Brain microvascular endothelial cell (primary cell): ENCODE data around the gene GJB3.
"Not testable (repeated sequence)": the region's sequence is repeated elsewhere in the genome, so short reads cannot be mapped to it uniquely, and the experiment has no call there.

Experiments used
- DNase-seq: peaks from one replicate; pipeline ENCODE4 v3.0.0-alpha.2; 2020
- H3K27ac ChIP-seq: fragments of 250-450 bp; sonication (Bioruptor Pico); 2 replicates; pipeline ENCODE4 v1.5.1; 2020; ENCODE audit warnings: mild to moderate bottlenecking, moderate library complexity
- H3K27me3 ChIP-seq: fragments of 250-450 bp; sonication (Bioruptor Pico); replicated peaks from 2 replicates; pipeline ENCODE4 v1.5.1; 2020; ENCODE audit warnings: mild to moderate bottlenecking
- H3K36me3 ChIP-seq: fragments of 250-450 bp; sonication (Bioruptor Pico); replicated peaks from 2 replicates; pipeline ENCODE4 v1.5.1; 2020; ENCODE audit warnings: mild to moderate bottlenecking
- H3K4me3 ChIP-seq: 2 replicates; pipeline ENCODE4 v1.5.1; 2011; ENCODE audit warnings: low read depth, mild to moderate bottlenecking, control low read depth, low read length, moderate library complexity
- in situ Hi-C: cut with HindIII; loops from 2 replicates; pipeline ENCODE4 v1.10.0; 2017; ENCODE audit warnings: low sequenced_read_pairs, low pct_ligation_motif_present
- TF ChIP-seq, protein P1 (sequence below): IDR thresholded peaks from 2 replicates; pipeline ENCODE4 v1.5.1; 2011; ENCODE audit warnings: low read depth, mild to moderate bottlenecking, moderate library complexity, low read length, control low read depth, inconsistent platforms; ENCODE audit errors: missing control alignments

Gene GJB3

GRCh38 chr1:34795916-34796315 is 14.9 kb downstream of the GJB3 start:
- Histone ChIP-seq H3K36me3 (no peaks in the 10 kb centered on the region), H3K4me3 (no peak overlapping the region), H3K27ac (no peak overlapping the region), H3K27me3 (peaks cover 16% of the 10 kb centered on the region)
- TF ChIP-seq, protein P1, sequence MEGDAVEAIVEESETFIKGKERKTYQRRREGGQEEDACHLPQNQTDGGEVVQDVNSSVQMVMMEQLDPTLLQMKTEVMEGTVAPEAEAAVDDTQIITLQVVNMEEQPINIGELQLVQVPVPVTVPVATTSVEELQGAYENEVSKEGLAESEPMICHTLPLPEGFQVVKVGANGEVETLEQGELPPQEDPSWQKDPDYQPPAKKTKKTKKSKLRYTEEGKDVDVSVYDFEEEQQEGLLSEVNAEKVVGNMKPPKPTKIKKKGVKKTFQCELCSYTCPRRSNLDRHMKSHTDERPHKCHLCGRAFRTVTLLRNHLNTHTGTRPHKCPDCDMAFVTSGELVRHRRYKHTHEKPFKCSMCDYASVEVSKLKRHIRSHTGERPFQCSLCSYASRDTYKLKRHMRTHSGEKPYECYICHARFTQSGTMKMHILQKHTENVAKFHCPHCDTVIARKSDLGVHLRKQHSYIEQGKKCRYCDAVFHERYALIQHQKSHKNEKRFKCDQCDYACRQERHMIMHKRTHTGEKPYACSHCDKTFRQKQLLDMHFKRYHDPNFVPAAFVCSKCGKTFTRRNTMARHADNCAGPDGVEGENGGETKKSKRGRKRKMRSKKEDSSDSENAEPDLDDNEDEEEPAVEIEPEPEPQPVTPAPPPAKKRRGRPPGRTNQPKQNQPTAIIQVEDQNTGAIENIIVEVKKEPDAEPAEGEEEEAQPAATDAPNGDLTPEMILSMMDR = no peak
- in situ Hi-C loops = no loop called here
- DNase-seq = no peak

- Histone ChIP-seq H3K27ac (no peak overlapping the region), H3K36me3 (no peaks in the 10 kb centered on the region), H3K27me3 (peaks cover 14% of the 10 kb centered on the region), H3K4me3 (no peak overlapping the region)
- in situ Hi-C loops = no loop called here
- TF ChIP-seq, protein P1 = no peak
- no peak for DNase-seq
These were observed 16.0 kb downstream of the GJB3 start for GRCh38 chr1:34796990-34797389.

GRCh38 chr1:34800214-34800613 is 19.2 kb downstream of the GJB3 start:
- TF ChIP-seq, protein P1 = no peak

GRCh38 chr1:34803770-34804169 is 22.8 kb downstream of the GJB3 start:
- no peaks in the 10 kb centered on the region for H3K27me3 ChIP-seq
- in situ Hi-C loops = no loop called here
- TF ChIP-seq, protein P1 = no peak
- H3K36me3 ChIP-seq = no peaks in the 10 kb centered on the region
- no peak overlapping the region for H3K27ac ChIP-seq
- no peak for DNase-seq
- H3K4me3 ChIP-seq = no peak overlapping the region

More at GRCh38 chr1:34800214-34800613, 19.2 kb downstream of the GJB3 start:
- no peak overlapping the region for H3K4me3 ChIP-seq
- H3K27ac ChIP-seq = no peak overlapping the region
- in situ Hi-C loops = no loop called here
- peak; percentile 38 for DNase-seq
- no peaks in the 10 kb centered on the region for H3K36me3 ChIP-seq
- H3K27me3 ChIP-seq = no peaks in the 10 kb centered on the region

DNA sequence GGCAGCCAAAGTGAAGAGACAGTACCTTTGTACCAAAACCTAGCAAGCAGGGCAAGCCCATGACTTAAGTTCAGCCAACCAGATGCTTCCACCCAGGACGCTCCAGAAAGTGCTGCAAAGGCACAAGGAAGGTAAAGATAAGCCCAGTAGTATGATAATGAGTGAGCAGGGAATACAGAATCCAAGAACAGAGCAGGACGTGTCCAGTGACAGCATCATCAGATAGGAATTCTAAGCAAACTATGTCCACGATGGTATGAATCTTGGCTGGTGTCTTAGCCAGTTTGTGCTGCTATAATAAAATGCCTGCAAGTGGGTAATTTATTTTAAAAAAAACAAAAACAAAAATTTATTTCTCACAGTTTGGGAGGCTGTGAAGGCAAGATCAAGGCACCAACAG is 25.4 kb downstream of the GJB3 start:
- TF ChIP-seq, protein P1 = no peak
- in situ Hi-C loops = no loop called here

GRCh38 chr1:34808051-34808810 is 27.2 kb downstream of the GJB3 start:
- in situ Hi-C loops = no loop called here
- H3K27me3 ChIP-seq = no peaks in the 10 kb centered on the region
- DNase-seq = no peak
- H3K4me3 ChIP-seq = no peak overlapping the region
- TF ChIP-seq, protein P1 = no peak
- no peaks in the 10 kb centered on the region for H3K36me3 ChIP-seq
- no peak overlapping the region for H3K27ac ChIP-seq

More for the DNA sequence above, 25.4 kb downstream of the GJB3 start:
- Histone ChIP-seq H3K4me3 (no peak overlapping the region), H3K27me3 (no peaks in the 10 kb centered on the region), H3K27ac (no peak overlapping the region), H3K36me3 (no peaks in the 10 kb centered on the region)
- DNase-seq = peak; percentile 20

DNA sequence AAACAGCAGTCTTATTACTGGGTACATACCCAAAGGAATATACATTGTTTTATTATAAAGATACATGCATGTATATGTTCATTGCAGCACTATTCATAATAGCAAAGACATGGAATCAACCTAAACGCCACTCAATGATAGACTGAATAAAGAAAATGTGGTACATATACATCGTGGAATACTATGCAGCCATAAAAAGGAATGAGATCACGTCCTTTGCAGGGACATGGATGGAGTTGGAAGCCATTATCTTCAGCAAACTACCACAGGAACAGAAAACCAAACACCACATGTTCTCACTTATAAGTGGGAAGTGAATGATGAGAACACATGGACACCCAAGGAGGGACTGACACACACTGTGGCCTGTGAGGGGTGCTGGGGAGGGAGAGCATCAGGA is 29.8 kb downstream of the GJB3 start:
- H3K4me3 ChIP-seq, H3K36me3 ChIP-seq, H3K27ac ChIP-seq, H3K27me3 ChIP-seq, DNase-seq, in situ Hi-C loops: not testable (repeated sequence)
